Hematopoietic multipotent progenitor cell treated with erythropoietin and hydrocortisone succinate and interleukin-3 and kit ligand, for 15 days (in vitro differentiated cells): ENCODE data around the gene RPH3AL.

Source experiments
- DNase-seq: peaks from one replicate; pipeline ENCODE4 v3.0.0-alpha.2; 2015; ENCODE audit warnings: low spot score

Gene RPH3AL

DNA sequence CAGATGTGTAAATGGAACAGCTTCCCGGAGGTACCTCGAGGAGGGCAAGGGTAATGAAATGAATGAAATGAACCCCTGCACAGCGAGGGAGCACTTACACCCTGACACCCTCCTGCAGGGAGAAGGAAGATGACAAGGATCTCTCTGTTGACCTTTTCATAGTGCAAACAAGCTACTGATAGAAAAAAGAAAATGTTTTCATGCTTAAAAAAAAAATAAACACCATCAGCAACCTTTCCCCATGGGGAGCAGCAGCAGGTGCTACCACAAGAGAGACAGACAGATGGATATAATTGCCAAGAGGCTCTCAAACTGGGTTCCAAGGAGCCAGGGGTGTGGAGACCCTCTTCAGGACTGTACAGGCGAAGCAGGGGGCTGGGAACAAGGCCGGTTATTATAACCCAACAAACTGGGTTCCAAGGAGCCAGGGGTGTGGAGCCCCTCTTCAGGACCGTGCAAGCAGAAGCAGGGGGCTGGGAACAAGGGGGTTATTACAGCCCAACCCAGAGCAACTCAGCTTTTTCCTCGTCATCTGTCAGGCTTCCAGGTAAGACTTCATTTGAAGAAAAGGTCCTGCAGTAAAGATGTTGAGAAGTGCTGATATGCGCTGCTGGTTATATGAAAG, 718 bp upstream of the RPH3AL start:
- DNase-seq = no peak

DNA sequence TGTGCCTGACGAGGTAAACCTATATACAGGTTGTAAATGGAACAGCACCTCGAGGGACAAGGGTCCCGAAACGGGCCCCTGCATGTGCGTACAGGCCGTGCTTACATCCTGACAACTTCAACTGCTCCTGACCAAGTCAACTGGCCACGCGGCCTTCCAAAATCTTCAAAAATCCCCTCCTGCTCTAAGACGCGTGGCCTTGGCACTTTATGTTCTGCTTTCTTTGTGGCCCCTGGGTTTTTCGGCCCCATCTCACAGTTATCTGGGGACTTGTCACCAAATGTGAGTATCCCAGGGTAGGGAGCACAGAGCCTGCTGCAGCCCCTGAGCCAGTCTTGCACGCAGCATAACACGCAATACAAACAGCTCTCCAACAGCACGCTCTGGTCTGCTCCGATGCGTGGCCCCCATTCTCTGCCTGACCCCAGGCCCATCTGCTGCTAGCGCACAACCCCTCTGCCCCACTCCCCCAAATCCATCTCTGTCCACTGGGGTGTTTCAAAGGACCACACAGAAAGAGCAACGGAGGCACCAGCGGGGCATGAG, 659 bp downstream of the RPH3AL start:
- no peak for DNase-seq

- DNase-seq = no peak
Measured at GRCh38 chr17:351449-351738, 1.2 kb downstream of the RPH3AL start.

DNA sequence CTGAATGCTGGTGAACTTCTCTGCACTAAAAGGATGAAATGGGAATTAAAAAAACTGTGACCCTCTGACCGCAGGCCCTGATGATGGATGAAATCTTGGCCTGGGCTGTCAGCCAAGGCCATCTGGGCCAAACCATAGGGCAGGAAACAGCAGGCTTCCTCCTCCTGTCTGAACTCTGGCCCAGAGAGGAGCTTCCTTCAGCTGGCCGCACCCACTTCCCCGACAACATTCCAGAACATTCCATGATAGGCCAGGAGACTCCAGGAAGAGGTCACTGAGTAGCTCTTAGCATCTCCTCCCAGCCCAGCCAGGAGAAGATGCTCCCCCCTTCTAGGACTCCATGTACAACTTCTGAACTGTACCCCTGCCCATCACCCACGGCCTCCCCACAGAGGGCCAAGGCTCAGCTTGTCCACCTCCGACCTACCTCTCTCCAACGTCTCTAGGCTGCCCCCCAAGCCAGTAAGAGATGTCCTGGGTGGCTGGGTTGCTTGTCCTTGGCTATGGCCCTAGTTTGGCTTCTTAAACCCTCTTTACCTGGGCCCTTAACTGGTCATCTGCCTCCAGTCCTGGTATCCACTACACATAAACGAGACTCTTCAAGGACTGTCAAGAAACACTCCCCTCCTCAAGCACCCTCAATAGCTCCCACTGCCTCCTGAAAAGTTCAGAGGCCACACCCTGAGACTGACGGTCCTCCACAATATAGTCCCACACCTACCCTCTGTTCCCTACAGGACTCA, 1.7 kb downstream of the RPH3AL start:
- DNase-seq = no peak

DNA sequence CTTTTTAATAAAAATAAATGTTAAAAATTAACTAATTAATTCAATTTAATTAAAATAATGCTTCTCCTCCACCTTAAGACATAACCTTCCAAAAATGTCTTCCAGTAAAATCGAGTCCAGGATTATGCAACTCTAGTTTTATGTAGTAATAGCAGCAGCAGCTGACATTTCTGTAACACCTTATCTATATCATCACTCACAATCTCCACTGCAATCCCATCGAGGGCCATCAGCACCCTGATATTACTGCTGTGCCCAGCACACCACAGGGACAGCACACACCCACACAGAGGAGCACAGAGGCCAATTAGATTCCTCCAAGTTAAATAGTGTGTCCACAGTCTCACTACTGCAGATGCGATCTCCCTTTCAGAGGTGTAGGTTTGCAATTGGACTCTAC, 2.9 kb downstream of the RPH3AL start:
- DNase-seq = no peak

- DNase-seq = no peak
Measured at GRCh38 chr17:348692-349425, 3.7 kb downstream of the RPH3AL start.

- DNase-seq = no peak
Measured at GRCh38 chr17:348012-348411, 4.6 kb downstream of the RPH3AL start.

- no peak for DNase-seq
Measured at GRCh38 chr17:347309-347899, 5.2 kb downstream of the RPH3AL start.

GRCh38 chr17:345992-346785, 6.4 kb downstream of the RPH3AL start:
- no peak for DNase-seq

DNA sequence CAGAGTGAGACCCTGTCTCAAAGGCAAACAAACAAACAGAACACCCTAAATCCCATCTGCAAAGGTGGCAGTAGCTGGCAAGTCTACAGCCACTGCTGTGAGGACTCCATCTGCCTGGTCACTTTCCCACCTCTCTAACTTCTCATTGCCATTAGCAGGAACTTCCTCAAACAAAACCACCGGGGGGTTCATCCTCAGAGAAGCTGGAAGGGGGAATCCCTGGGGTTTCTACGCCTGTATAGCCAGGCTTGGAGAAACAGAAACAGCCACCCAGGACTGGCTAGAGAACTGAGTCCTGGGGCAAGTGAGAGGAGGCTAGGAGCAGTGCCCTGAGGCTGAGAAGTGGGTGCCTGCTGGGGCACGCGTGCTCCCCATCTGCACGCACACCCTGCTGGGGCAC, 7.3 kb downstream of the RPH3AL start:
- no peak for DNase-seq

DNA sequence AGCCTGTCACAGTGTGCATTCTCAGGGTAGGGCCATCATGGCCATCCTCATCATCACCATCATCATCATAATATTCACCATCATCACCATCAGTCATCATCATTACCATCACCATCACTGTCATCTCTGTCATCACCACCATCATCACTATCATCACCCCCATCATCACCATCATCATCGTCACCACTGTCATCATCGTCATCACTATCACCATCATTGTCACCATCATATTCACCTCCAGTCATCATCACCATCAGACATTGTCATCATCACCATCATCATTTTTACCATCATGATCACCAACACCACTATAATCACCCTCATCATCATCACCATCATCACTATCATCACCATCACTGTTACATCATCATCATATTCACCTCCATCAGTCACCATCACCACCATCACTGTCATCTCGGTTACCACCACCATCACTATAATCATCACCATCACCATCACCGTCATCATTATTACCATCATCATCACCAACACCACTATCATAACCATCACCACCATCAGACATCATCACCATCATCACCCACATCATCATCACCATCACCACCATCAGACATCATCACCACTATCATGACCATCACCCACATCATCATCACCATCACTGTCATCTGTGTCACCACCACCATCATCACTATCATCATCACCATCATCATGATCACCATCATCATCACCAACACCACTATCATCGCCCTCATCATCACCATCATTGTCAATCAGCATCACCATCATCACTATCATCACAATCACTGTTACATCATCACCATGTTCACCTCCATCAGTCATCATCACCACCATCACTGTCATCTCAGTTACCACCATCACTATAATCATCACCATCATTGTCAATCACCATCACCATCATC, 8.5 kb downstream of the RPH3AL start:
- DNase-seq = no peak

DNA sequence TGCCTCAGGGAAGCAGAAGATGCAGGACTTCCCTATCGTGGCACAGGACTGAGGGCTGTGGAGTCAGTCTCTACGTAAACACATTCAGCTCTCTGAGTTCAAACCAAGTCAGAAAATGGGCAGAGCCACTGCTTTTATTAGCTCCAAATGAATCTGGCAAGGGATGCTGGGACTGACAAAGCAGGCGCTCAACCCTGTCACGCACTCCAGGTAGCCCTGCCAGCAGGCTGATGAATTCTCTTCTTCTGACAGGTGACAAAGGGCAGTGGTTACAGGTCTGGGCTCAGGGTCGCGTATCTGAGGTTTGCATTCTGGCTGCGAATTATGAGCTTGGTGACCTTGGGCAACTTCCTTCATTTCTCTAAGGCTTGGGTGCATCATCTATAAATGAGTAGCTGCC, 9.4 kb downstream of the RPH3AL start:
- no peak for DNase-seq

- no peak for DNase-seq
Measured at GRCh38 chr17:340074-340473, 12.5 kb downstream of the RPH3AL start.

DNA sequence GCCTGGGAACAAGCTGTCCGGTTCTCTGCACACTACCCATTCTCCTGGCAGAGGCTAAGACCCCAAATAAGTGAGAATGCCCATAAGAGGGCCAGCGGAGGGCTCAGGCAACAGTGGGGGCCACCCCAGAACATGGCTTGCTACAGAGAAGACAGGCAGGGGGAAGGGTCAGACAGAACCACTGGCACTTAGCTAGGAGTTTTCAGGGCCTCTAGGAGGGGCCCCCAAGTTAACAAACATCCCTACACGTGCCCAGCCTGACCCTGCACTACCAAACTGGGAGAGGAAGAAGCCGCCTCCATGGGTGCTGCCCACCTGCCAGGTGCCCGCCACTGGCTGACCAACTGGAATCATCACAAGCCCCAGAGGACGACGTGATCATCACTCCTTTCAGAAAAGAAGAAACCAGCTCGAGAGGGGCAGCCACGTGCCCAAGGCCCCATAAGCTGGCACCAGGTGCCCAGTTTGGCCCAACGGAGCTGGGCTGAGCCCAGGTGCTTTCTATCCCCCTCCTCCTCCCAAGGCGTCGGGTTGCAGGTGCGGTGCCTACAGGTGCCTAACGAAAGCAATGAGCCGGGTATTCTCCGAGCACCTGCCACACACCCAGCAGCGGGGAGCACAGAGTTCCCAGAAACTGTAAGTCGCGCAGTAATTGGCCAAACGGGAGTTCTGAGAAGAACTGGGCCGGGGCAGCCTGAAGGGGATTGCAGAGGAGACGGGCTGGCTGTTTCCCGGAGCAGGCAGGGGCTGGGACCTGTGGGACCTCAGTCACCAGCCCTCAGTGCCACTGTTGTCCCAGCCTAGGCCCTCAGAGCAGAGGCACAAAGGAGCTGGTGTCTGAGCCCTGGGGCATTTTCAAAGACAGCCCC, 13.2 kb downstream of the RPH3AL start:
- no peak for DNase-seq

- DNase-seq = no peak
Measured at GRCh38 chr17:338442-339192, 14.0 kb downstream of the RPH3AL start.

DNA sequence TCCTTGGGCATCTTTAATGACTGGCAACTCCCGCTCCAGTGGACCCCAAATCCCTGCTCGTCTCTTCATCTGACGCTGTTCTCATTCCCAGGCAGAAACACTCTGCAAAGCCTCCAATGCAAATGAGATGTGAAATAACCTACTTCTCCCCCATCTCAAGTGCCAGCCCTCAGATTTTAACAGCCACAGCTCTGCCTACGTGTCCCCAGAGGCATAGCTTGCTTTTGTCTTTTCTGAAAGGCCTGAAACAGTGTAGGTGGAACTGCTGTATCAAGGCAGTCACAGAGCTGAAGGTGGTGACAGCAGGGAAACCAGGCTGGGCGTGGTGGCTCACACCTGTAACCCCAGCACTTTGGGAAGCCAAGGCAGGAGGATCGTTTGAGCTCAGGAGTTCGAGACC, 14.7 kb downstream of the RPH3AL start:
- no peak for DNase-seq

- DNase-seq = no peak
Measured at GRCh38 chr17:337453-337852, 15.2 kb downstream of the RPH3AL start.

DNA sequence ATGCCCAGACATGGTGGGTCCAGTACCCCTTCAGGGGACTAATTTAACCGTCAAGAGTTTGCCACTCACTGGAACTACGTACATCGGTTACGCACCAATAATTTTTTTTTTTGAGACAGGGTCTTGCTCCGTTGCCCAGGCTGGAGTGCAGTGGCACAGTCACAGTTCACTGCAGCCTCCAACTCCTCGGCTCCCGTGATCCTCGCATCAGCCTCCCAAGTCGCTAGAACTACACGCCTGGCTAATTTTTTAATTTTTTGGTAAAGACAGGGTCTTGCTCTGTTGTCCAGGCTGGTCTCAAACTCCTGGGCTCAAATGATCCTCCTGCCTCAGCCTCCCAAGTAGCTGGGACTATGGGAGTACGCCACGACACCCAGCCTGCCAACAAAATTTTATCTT, 15.6 kb downstream of the RPH3AL start:
- no peak for DNase-seq
